Measurements from ENCODE around the gene ADM5.
"Not testable (repeated sequence)": the region's sequence is repeated elsewhere in the genome, so short reads cannot be mapped to it uniquely, and the experiment has no call there.

ADM5 gene

DNA sequence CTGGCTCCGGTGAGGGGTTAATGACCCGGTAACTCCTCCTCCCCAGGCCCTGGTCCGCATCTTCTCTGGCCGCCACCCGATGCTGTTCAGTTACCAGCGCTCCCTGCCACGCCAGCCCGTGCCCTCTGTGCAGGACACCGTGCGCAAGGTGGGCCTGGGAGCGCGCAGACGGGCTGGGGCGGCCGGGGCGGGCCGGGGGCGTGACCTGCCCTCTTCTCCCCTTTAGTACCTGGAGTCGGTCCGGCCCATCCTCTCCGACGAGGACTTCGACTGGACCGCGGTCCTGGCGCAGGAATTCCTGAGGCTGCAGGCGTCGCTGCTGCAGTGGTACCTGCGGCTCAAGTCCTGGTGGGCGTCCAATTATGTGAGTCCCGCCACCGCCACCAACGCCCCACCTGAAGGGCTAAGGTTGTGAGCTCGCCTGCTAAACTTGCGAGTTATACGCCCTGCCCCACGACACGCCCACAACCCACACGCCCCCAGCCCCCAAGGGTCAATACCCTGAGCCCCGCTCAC is 11.9 kb downstream of the ADM5 start:
- no peak for DNase-seq (ENCODE audit: low spot score)

GRCh38 chr19:49704888-49705642 is 15.7 kb downstream of the ADM5 start:
- no peak for DNase-seq (ENCODE audit: low spot score)

DNA sequence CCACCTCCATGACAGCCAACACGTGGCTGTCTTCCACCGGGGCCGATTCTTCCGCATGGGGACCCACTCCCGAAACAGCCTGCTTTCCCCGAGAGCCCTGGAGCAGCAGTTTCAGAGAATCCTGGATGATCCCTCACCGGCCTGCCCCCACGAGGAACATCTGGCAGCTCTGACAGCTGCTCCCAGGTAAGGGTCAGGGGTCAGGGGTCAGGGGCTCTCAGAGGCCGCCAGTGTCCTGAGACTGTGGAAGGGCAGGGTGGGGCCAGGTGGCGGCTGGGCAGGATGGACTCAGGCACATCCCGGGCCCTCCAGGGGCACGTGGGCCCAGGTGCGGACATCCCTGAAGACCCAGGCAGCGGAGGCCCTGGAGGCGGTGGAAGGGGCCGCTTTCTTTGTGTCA is 16.5 kb downstream of the ADM5 start:
- DNase-seq (ENCODE audit: low spot score): no peak

GRCh38 chr19:49710372-49710951 is 21.1 kb downstream of the ADM5 start:
- no peak for DNase-seq (ENCODE audit: low spot score)

GRCh38 chr19:49712397-49712859 is 23.0 kb downstream of the ADM5 start:
- no peak for DNase-seq (ENCODE audit: low spot score)

GRCh38 chr19:49713236-49713845 is 23.9 kb downstream of the ADM5 start:
- DNase-seq (ENCODE audit: low spot score): no peak

- DNase-seq (ENCODE audit: low spot score): no peak
Measured at GRCh38 chr19:49716154-49716553, 26.8 kb downstream of the ADM5 start.

DNA sequence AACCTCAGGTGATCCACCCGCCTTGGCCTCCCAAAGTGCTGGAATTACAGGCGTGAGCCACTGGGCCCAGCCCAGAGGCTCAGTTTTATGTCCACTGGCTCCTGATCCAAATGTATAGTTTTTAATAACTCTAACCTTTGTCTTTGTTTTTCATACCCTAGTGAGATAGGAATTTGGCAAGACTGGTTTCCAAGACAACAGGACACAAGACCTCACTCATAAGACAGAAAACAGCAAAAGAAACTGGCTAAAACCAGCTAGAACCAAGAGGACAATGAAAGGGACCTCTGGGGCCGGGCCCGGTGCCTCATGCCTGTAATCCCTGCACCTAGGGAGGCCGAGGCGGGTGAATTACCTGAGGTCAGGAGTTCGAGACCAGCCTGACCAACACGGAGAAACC is 29.1 kb downstream of the ADM5 start:
- DNase-seq (ENCODE audit: low spot score): no peak

DNA sequence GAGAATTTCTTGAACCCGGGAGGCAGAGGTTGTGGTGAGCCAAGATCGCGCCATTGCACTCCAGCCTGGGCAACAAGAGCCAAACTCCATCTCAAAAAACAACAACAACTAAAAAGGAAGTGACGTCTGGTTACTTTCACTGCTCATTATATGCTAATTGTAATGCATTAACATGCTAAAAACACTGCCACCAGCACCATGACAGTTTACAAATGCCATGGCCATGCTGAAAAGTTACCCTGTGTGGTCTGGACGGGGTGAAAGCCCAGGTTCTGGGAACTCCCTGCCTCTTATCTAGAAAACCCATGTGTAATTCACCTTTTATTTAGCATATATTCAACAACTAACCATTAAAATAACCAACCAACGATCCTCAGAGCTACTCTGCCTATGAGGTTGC is 29.6 kb downstream of the ADM5 start:
- no peak for DNase-seq (ENCODE audit: low spot score)

DNA sequence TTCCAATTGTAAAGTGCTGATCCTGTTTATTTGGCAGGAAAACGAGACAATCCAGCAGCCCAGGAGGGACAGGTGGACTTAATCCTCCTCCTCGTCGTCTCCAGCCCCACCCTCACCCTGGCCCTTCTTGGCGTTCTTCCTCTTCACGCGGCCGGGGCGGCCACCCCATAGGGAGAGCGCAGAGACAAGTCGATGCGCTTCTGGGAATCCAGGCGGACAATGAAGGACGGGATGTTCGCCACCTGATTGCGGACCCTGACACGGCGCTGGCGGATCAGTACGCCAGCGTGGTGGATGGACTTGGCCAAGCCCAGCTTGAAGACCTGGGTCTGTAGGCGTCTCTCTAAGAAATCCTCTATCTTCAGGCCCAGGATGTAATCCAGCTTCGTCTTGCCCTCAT is 30.0 kb downstream of the ADM5 start:
- DNase-seq (ENCODE audit: low spot score): not testable (repeated sequence)

DNA sequence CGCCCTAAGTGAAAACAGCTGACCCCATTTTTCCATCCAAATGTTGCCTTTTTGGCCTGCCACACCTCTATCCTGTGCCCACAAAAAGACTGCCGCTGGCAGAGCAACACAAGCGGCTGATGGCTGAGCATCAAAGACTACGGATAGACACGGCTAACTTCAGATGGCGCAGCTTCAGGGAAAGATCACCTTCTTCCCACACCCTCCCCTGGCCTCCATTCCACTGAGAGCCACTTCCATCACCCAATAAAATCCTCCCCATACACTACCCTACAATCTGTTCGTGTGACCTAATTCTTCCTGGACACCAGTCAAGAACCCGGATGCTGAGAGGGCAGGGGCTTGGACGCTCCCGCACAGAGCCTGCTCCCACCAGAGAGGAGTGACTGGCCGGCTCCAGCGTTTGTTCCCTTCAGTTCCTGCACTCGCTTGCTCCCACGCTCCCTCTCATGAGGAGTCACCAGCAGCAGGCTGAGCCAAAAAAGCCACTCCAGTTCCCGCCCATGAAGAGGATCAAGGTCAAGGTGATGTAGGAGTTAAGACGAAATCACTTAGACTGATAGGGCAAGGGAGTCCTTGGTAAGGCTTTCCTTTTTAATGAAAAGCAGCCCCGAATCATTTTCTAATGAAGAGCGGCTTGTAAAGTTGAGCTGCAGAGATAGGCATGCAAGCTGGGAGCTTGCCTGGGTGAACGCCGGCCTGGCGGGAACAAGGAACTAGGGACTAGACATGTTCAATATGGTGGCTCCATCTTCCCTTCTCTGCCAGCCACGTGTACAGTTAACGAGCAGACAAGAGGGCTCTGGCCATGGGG is 38.0 kb downstream of the ADM5 start:
- peak; percentile 16 for DNase-seq (ENCODE audit: low spot score)

GRCh38 chr19:49730166-49730565 is 40.8 kb downstream of the ADM5 start:
- DNase-seq (ENCODE audit: low spot score): no peak

GRCh38 chr19:49738268-49738667 is 48.9 kb downstream of the ADM5 start:
- no peak for DNase-seq (ENCODE audit: low spot score)

DNA sequence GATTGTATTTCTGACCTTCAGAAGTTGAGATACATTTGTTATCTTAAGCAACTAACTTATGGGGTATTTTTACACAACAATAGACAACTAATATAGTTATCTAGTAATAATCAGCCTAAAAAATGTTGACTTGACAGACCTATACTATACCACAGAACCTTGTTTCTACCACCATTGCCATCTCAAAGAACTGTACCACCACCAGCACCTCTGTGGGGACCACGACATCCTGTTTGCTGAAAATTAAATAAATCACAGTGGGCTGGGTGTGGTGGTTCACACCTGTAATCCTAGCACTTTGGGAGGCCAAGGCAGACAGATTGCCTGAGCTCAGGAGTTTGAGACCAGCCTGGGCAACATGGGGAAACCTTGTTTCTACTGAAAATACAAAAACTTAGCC is 49.7 kb downstream of the ADM5 start:
- no peak for DNase-seq (ENCODE audit: low spot score)

- no peak for DNase-seq (ENCODE audit: low spot score)
Measured at GRCh38 chr19:49739933-49740332, 50.5 kb downstream of the ADM5 start.

All from Ammon's horn (tissue), 1 donor.